ENCODE data around the gene CPNE9. TPM values are rescaled to one million over a fixed set of nuclear protein-coding genes. Genes with fewer than 3 reads are reported as not detected.

The CPNE9 gene
- polyA plus RNA-seq, 1 of the 3 experiments (the other 2 are of a cell fraction) = 0.03 TPM

- Histone ChIP-seq H3K9me3 (no peaks in the 10 kb centered on the region), H3K79me2 (ENCODE audit: insufficient read depth) (peaks cover 3% of the 10 kb centered on the region; the same call in 1 of the 2 replicates), H3K4me2 (no peak overlapping the region), H2AFZ (ENCODE audit: low read depth) (no peak overlapping the region), H3K9me2 (no peaks in the 10 kb centered on the region), H3K4me1 (ENCODE audit: control insufficient read depth in 1 of 2, insufficient read depth in 2 of 2, low read depth in 1 of 2, low read length in 1 of 2) (peaks cover 6 to 14% of the 10 kb centered on the region in 2 experiments; a peak in 1 of 4 replicates), H4K20me1 (ENCODE audit: insufficient read depth) (no peaks in the 10 kb centered on the region), H3K36me3 (replicated peaks in 1 of 2; ENCODE audit: control insufficient read depth in 1 of 2, insufficient read depth in 2 of 2, low read length in 1 of 2) (peaks cover 0 to 4% of the 10 kb centered on the region in 2 experiments), H3F3A (replicated peaks; ENCODE audit: insufficient read depth) (peaks cover under 1% of the 10 kb centered on the region), H3K27ac (ENCODE audit: low read depth in 2 of 2, low read length in 1 of 2) (no peak overlapping the region), H3K4me3 (ENCODE audit: low read depth in 2 of 2, low read length in 1 of 2) (no peak overlapping the region), H3K9ac (no peak overlapping the region), H3K27me3 (ENCODE audit: insufficient read depth) (no peaks in the 10 kb centered on the region)
- peak; percentile 58 for DNase-seq
- ChIA-PET POLR2A (no interaction called here), CTCF (interaction anchor here (1.2 kb wide), 1 partner anchor 43 kb away, joined by 3 read pairs; no protein-coding TSS in a partner anchor)
- no peak for TF ChIP-seq GATA2 (CRISPR knock-in tag; IDR thresholded peaks at IDR 0.05)
- TF ChIP-seq NFIC (IDR thresholded peaks at IDR 0.05; ENCODE audit: borderline replicate concordance) = no peak
- TF ChIP-seq USF2 (IDR thresholded peaks at IDR 0.05; ENCODE audit: borderline replicate concordance, low read depth, low read length) = no peak
- no peak for TF ChIP-seq MEF2A (IDR thresholded peaks at IDR 0.05; ENCODE audit: borderline replicate concordance, low read depth)
- no peak for TF ChIP-seq NRF1 (IDR thresholded peaks at IDR 0.05; ENCODE audit: low read depth, low read length)
- TF ChIP-seq USF1 (IDR thresholded peaks at IDR 0.05; ENCODE audit: borderline replicate concordance, low read depth) = peak; percentile 79
- WGBS (ENCODE audit: low lambda C conversion rate) = 89% methylated on average over 4 of the region's 4 CpGs
Measured at GRCh38 chr3:9765865-9766264, 62.2 kb downstream of the CPNE9 start.

GRCh38 chr3:9767418-9767817 lies 63.8 kb downstream of the CPNE9 start:
- TF ChIP-seq RFX5 (IDR thresholded peaks at IDR 0.05; ENCODE audit: low read length) = no peak
- peaks cover 6 to 14% of the 10 kb centered on the region in 2 experiments; a peak in 1 of 4 replicates for H3K4me1 ChIP-seq (ENCODE audit: control insufficient read depth in 1 of 2, insufficient read depth in 2 of 2, low read depth in 1 of 2, low read length in 1 of 2)
- H3K27ac ChIP-seq (ENCODE audit: low read depth in 2 of 2, low read length in 1 of 2) = no peak overlapping the region
- peaks cover 0 to 2% of the 10 kb centered on the region in 2 experiments for H3K36me3 ChIP-seq (replicated peaks in 1 of 2; ENCODE audit: control insufficient read depth in 1 of 2, insufficient read depth in 2 of 2, low read length in 1 of 2)
- WGBS (ENCODE audit: low lambda C conversion rate) = 90% methylated on average over 7 of the region's 7 CpGs
- H4K20me1 ChIP-seq (ENCODE audit: insufficient read depth) = no peaks in the 10 kb centered on the region
- H3K4me2 ChIP-seq = no peak overlapping the region
- no peaks in the 10 kb centered on the region for H3K9me2 ChIP-seq
- H3K4me3 ChIP-seq (ENCODE audit: low read depth in 2 of 2, low read length in 1 of 2) = no peak overlapping the region
- peaks cover 4% of the 10 kb centered on the region for H3F3A ChIP-seq (replicated peaks; ENCODE audit: insufficient read depth)
- no peak overlapping the region for H2AFZ ChIP-seq (ENCODE audit: low read depth)
- no peak for DNase-seq
- ChIA-PET POLR2A (interaction anchor here (3.7 kb wide), 1 partner anchor 17 kb away, joined by 20 read pairs; the partner anchor contains the start of gene OGG1), CTCF (no interaction called here)
- H3K9ac ChIP-seq = no peak overlapping the region
- peaks cover 3% of the 10 kb centered on the region; the same call in 1 of the 2 replicates for H3K79me2 ChIP-seq (ENCODE audit: insufficient read depth)
- H3K9me3 ChIP-seq = no peaks in the 10 kb centered on the region
- no peaks in the 10 kb centered on the region for H3K27me3 ChIP-seq (ENCODE audit: insufficient read depth)

DNA sequence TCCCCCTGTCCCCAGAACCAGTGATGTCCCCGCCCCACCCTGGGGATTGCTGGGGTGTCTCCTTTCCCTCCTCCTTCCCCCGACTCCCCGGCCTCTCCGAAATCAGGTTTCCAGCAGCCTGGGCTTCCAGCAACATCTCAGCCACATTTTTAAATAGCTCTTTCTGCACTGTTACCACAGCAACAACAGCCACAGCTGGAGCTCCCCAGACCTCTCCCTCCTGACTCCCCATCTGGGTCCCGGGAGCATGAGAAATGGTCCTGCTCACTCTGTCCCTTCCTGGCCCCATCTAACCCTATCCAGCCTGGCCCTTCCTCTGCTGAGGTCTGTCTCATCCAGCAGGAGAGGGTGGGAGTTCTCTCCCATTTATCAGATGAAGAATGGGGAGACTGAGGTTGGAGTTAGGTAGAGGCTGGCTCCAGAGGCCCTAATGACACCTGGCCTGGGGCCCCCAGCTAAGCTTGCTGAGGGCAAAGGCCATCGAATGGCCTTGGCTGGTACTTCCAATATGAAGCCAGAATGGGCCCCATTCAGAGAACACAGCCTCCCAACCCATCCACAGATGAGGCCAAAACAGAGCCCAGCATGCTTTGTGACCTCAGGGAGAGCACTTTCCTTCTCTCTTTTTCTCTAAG lies 64.6 kb downstream of the CPNE9 start:
- WGBS (ENCODE audit: low lambda C conversion rate) = 91% methylated on average over 6 of the region's 6 CpGs
- no peak overlapping the region for H2AFZ ChIP-seq (ENCODE audit: low read depth)
- no peaks in the 10 kb centered on the region for H3K9me2 ChIP-seq
- H3K36me3 ChIP-seq (replicated peaks in 1 of 2; ENCODE audit: control insufficient read depth in 1 of 2, insufficient read depth in 2 of 2, low read length in 1 of 2) = peaks cover 0 to 2% of the 10 kb centered on the region in 2 experiments
- DNase-seq = no peak
- H3K27me3 ChIP-seq (ENCODE audit: insufficient read depth) = no peaks in the 10 kb centered on the region
- H3K4me3 ChIP-seq (ENCODE audit: low read depth in 2 of 2, low read length in 1 of 2) = no peak overlapping the region
- H3K4me2 ChIP-seq = peak overlapping the region; percentile 100
- H3K4me1 ChIP-seq (ENCODE audit: control insufficient read depth in 1 of 2, insufficient read depth in 2 of 2, low read depth in 1 of 2, low read length in 1 of 2) = peaks cover 6 to 14% of the 10 kb centered on the region in 2 experiments; a peak in 1 of 4 replicates
- no peaks in the 10 kb centered on the region for H3K9me3 ChIP-seq
- peak overlapping the region; percentile 82; the same call in 1 of the 2 replicates for H3K9ac ChIP-seq
- H3F3A ChIP-seq (replicated peaks; ENCODE audit: insufficient read depth) = peaks cover 4% of the 10 kb centered on the region
- H3K27ac ChIP-seq (ENCODE audit: low read depth in 2 of 2, low read length in 1 of 2) = no peak overlapping the region
- ChIA-PET CTCF (no interaction called here), POLR2A (interaction anchor here (0.5 to 3.7 kb wide), 4 partner anchors 13 to 133 kb away, joined by 3 to 20 read pairs (median 4); partner anchors contain the start of gene OGG1)
- peaks cover 3% of the 10 kb centered on the region; the same call in 1 of the 2 replicates for H3K79me2 ChIP-seq (ENCODE audit: insufficient read depth)
- H4K20me1 ChIP-seq (ENCODE audit: insufficient read depth) = no peaks in the 10 kb centered on the region
- TF ChIP-seq GABPA (IDR thresholded peaks at IDR 0.05; ENCODE audit: low read depth) = no peak
- TF ChIP-seq, protein P1, sequence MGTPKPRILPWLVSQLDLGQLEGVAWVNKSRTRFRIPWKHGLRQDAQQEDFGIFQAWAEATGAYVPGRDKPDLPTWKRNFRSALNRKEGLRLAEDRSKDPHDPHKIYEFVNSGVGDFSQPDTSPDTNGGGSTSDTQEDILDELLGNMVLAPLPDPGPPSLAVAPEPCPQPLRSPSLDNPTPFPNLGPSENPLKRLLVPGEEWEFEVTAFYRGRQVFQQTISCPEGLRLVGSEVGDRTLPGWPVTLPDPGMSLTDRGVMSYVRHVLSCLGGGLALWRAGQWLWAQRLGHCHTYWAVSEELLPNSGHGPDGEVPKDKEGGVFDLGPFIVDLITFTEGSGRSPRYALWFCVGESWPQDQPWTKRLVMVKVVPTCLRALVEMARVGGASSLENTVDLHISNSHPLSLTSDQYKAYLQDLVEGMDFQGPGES (IDR thresholded peaks at IDR 0.05; ENCODE audit: low read depth, low read length) = no peak
- TF ChIP-seq EP300 (IDR thresholded peaks at IDR 0.05; ENCODE audit: borderline replicate concordance in 1 of 2, low read depth in 1 of 2, low read length in 1 of 2) = no peak
- no peak for TF ChIP-seq CHD2 (IDR thresholded peaks at IDR 0.05; ENCODE audit: low read length, partially characterized antibody)
- TF ChIP-seq, protein P2, sequence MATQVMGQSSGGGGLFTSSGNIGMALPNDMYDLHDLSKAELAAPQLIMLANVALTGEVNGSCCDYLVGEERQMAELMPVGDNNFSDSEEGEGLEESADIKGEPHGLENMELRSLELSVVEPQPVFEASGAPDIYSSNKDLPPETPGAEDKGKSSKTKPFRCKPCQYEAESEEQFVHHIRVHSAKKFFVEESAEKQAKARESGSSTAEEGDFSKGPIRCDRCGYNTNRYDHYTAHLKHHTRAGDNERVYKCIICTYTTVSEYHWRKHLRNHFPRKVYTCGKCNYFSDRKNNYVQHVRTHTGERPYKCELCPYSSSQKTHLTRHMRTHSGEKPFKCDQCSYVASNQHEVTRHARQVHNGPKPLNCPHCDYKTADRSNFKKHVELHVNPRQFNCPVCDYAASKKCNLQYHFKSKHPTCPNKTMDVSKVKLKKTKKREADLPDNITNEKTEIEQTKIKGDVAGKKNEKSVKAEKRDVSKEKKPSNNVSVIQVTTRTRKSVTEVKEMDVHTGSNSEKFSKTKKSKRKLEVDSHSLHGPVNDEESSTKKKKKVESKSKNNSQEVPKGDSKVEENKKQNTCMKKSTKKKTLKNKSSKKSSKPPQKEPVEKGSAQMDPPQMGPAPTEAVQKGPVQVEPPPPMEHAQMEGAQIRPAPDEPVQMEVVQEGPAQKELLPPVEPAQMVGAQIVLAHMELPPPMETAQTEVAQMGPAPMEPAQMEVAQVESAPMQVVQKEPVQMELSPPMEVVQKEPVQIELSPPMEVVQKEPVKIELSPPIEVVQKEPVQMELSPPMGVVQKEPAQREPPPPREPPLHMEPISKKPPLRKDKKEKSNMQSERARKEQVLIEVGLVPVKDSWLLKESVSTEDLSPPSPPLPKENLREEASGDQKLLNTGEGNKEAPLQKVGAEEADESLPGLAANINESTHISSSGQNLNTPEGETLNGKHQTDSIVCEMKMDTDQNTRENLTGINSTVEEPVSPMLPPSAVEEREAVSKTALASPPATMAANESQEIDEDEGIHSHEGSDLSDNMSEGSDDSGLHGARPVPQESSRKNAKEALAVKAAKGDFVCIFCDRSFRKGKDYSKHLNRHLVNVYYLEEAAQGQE (IDR thresholded peaks at IDR 0.05; ENCODE audit: low read depth, low read length) = no peak
- no peak for TF ChIP-seq RXRA (IDR thresholded peaks at IDR 0.05; ENCODE audit: borderline replicate concordance, low read depth)
